KG1 (cell line): ENCODE results near the gene TAMM41.
"Not testable (repeated sequence)": the region's sequence is repeated elsewhere in the genome, so short reads cannot be mapped to it uniquely, and the experiment has no call there.

Experiments
- DNase-seq: peaks from one replicate; lab custom pipeline; 2025; lab: John Stamatoyannopoulos, UW

TAMM41 gene

GRCh38 chr3:11764931-11765363 is 81.7 kb downstream of the TAMM41 start:
- DNase-seq, result no peak

GRCh38 chr3:11759996-11760395 is 86.7 kb downstream of the TAMM41 start:
- DNase-seq, result no peak

GRCh38 chr3:11757929-11758328 is 88.8 kb downstream of the TAMM41 start:
- no peak for DNase-seq

- no peak for DNase-seq
Observed at GRCh38 chr3:11757441-11757875, 89.2 kb downstream of the TAMM41 start.

- DNase-seq, result no peak
Observed at GRCh38 chr3:11755276-11755675, 91.4 kb downstream of the TAMM41 start.

GRCh38 chr3:11752254-11752653 is 94.4 kb downstream of the TAMM41 start:
- not testable (repeated sequence) for DNase-seq

GRCh38 chr3:11748306-11748705 is 98.4 kb downstream of the TAMM41 start:
- not testable (repeated sequence) for DNase-seq
